Glutamatergic neuron (in vitro differentiated cells): Measurements from ENCODE around the gene COA1. TPM values are rescaled to one million over a fixed set of nuclear protein-coding genes. Genes with fewer than 3 reads are reported as not detected.

Source experiments
- DNase-seq: peaks from one replicate; pipeline ENCODE4 v3.0.0; 2022
- H3K27ac Mint-ChIP-seq: one replicate; pipeline ENCODE4 v1.8.0; 2020; ENCODE audit warnings: mild to moderate bottlenecking, mixed read lengths, inconsistent platforms; ENCODE audit not compliant: unreplicated experiment
- H3K27me3 Mint-ChIP-seq: one replicate; pipeline ENCODE4 v1.8.0; 2020; ENCODE audit warnings: mild to moderate bottlenecking, moderate library complexity, mixed read lengths, inconsistent platforms; ENCODE audit not compliant: unreplicated experiment
- H3K36me3 Mint-ChIP-seq: one replicate; pipeline ENCODE4 v1.8.0; 2020; ENCODE audit warnings: mild to moderate bottlenecking, mixed read lengths, inconsistent platforms; ENCODE audit not compliant: unreplicated experiment
- H3K4me1 Mint-ChIP-seq: one replicate; pipeline ENCODE4 v1.8.0; 2020; ENCODE audit warnings: mild to moderate bottlenecking, low read depth, mixed read lengths, inconsistent platforms; ENCODE audit not compliant: unreplicated experiment
- H3K4me3 Mint-ChIP-seq: one replicate; pipeline ENCODE4 v1.8.0; 2020; ENCODE audit warnings: mild to moderate bottlenecking, mixed read lengths, inconsistent platforms; ENCODE audit not compliant: unreplicated experiment
- H3K9me3 Mint-ChIP-seq: one replicate; pipeline ENCODE4 v1.8.0; 2020; ENCODE audit warnings: mild to moderate bottlenecking, moderate library complexity, mixed read lengths, inconsistent platforms; ENCODE audit not compliant: unreplicated experiment
- total RNA-seq: library from RNA; stranded (reverse); fragmentation: NEBNext Ultra II Directional; extraction: Animal tissue kit (Norgen Biotek cat#: 25700); gene quantifications from one replicate; pipeline ENCODE4 v1.2.1, GENCODE V29; 2021; ENCODE audit not compliant: unreplicated experiment
- TF ChIP-seq, protein P1 (sequence below): fragments of 200-600 bp; sonication (generic); IDR thresholded peaks from one replicate; pipeline ENCODE4 v1.5.0; 2021; ENCODE audit not compliant: partially characterized antibody, unreplicated experiment

Gene COA1
- total RNA-seq, 1 donor from 2014 or later: 73.7 TPM

DNA sequence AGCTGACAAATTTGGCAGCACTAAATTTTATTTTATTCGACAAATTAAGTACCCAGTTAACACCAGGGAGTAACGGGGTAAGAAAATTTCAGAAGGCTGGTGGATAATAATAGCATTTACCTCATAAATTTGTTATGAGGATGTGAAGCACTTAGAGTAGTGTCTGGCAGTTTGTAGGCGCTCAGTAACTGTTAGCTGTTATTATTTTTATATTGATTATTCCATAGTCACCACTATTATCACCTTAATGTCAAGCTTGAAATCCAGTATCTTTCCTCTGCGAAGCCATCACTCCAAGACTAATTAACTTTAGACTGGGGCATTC is 563 bp upstream of the COA1 start:
- no peak for DNase-seq
- Mint-ChIP-seq H3K27ac (no peak overlapping the region), H3K4me3 (peak overlapping the region; percentile 95), H3K4me1 (peaks cover 10% of the 10 kb centered on the region), H3K9me3 (peaks cover 3% of the 10 kb centered on the region), H3K36me3 (no peaks in the 10 kb centered on the region), H3K27me3 (no peaks in the 10 kb centered on the region)
- TF ChIP-seq, protein P1, sequence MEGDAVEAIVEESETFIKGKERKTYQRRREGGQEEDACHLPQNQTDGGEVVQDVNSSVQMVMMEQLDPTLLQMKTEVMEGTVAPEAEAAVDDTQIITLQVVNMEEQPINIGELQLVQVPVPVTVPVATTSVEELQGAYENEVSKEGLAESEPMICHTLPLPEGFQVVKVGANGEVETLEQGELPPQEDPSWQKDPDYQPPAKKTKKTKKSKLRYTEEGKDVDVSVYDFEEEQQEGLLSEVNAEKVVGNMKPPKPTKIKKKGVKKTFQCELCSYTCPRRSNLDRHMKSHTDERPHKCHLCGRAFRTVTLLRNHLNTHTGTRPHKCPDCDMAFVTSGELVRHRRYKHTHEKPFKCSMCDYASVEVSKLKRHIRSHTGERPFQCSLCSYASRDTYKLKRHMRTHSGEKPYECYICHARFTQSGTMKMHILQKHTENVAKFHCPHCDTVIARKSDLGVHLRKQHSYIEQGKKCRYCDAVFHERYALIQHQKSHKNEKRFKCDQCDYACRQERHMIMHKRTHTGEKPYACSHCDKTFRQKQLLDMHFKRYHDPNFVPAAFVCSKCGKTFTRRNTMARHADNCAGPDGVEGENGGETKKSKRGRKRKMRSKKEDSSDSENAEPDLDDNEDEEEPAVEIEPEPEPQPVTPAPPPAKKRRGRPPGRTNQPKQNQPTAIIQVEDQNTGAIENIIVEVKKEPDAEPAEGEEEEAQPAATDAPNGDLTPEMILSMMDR: no peak

DNA sequence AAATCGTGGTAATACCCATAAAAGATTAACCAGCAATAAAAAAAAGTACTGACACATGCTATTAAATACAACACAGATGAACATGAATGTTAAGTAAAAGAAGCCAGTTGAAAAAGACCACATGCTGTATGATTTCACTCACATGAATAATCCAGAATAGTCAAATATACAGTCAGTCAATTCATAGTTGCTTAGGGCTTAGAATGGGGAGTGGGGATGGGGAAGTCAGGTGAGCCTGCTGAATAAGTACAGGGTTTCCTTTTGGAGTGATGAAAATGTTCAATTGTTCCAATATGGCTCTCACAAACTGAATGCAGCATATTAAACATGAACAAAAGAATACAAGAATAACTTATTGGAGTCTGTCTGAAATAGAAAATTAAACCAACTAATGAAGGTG is 1.8 kb downstream of the COA1 start:
- DNase-seq: no peak
- H3K27me3 Mint-ChIP-seq: no peaks in the 10 kb centered on the region
- H3K4me3 Mint-ChIP-seq: peak overlapping the region; percentile 50
- no peak overlapping the region for H3K27ac Mint-ChIP-seq
- no peaks in the 10 kb centered on the region for H3K36me3 Mint-ChIP-seq
- H3K9me3 Mint-ChIP-seq: peaks cover 3% of the 10 kb centered on the region
- TF ChIP-seq, protein P1: no peak
- H3K4me1 Mint-ChIP-seq: peaks cover 10% of the 10 kb centered on the region

DNA sequence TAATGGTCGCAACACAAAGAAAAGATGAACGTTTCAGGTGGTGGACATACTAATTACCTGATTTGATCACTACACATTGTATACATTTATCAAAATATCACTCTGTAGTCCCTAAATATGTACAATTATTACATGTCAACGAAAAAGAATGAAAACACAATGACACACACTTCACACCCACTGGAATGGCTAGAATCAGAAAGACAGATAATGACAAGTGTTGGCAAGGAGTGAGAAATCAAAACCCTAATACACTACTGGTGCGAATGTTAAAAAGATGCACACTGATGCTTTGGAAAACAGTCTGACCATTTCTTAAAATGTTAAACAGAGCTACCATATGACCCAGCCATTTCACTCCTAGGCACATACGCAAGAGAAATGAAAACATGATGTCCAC is 2.3 kb downstream of the COA1 start:
- DNase-seq: no peak
- no peak overlapping the region for H3K4me3 Mint-ChIP-seq

DNA sequence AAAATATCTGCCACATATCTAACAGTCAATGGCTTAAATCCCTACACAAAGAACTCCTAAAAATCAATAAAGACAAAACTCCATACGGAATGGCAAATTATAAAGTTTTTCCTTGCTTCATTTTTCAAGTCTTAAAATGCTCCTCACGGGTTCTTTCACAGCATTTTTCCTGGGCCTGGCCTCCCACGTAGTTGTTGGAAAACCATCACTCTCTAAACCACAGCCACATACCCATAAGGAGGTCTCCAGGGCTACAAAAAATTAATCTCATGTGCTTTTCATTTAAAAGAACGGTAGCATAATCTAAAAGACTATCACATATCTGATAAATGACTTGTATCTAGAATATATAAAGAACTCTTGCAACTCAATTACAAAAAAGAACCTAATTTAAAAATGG is 2.9 kb downstream of the COA1 start:
- Mint-ChIP-seq H3K36me3 (no peaks in the 10 kb centered on the region), H3K4me1 (peaks cover 10% of the 10 kb centered on the region), H3K9me3 (peaks cover 3% of the 10 kb centered on the region), H3K4me3 (no peak overlapping the region), H3K27me3 (no peaks in the 10 kb centered on the region), H3K27ac (no peak overlapping the region)
- TF ChIP-seq, protein P1: no peak
- DNase-seq: no peak

More for the DNA sequence above, 2.3 kb downstream of the COA1 start:
- Mint-ChIP-seq H3K36me3 (no peaks in the 10 kb centered on the region), H3K9me3 (peaks cover 3% of the 10 kb centered on the region), H3K27me3 (no peaks in the 10 kb centered on the region), H3K4me1 (peaks cover 10% of the 10 kb centered on the region), H3K27ac (no peak overlapping the region)
- TF ChIP-seq, protein P1: no peak

DNA sequence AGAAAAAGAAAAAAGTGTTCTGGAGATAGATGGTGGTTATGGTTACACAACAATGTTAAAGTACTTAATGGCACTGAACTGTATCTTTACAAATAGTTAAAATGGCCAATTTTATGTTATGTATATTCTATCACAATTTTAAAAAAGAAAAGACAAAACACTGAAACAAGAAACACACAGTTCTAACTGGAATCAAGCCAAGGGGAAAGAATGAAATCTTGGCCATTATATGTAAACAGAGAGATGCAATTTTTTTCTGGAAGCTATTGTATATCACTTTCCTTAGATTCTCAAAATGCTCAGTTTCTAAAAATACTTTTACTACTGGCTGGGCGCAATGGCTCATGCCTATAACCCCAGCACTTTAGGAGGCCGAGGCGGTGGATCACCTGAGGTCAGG is 4.1 kb downstream of the COA1 start:
- H3K27ac Mint-ChIP-seq: no peak overlapping the region
- H3K9me3 Mint-ChIP-seq: peaks cover 3% of the 10 kb centered on the region
- DNase-seq: no peak
- no peaks in the 10 kb centered on the region for H3K27me3 Mint-ChIP-seq
- no peaks in the 10 kb centered on the region for H3K36me3 Mint-ChIP-seq
- TF ChIP-seq, protein P1: no peak
- H3K4me3 Mint-ChIP-seq: no peak overlapping the region
- H3K4me1 Mint-ChIP-seq: peaks cover 17% of the 10 kb centered on the region
